GM12892 (cell line): Measurements from ENCODE around the gene GPR157.

Source experiments
- POLR2A ChIP-seq: IDR thresholded peaks from 2 replicates; pipeline ENCODE4 v1.6.1; 2011; ENCODE audit warnings: low read depth, low read length, control low read depth
- POLR2AphosphoS5 ChIP-seq: IDR thresholded peaks from 2 replicates; pipeline ENCODE4 v1.6.1; 2011; ENCODE audit warnings: low read depth, low read length, control low read depth

GRCh38 chr1:9165396-9165795 lies 36.5 kb upstream of the GPR157 start:
- no peak for TF ChIP-seq POLR2A
- TF ChIP-seq POLR2AphosphoS5 = no peak
